ENCODE measurements around the gene SKOR1.

SKOR1 gene

DNA sequence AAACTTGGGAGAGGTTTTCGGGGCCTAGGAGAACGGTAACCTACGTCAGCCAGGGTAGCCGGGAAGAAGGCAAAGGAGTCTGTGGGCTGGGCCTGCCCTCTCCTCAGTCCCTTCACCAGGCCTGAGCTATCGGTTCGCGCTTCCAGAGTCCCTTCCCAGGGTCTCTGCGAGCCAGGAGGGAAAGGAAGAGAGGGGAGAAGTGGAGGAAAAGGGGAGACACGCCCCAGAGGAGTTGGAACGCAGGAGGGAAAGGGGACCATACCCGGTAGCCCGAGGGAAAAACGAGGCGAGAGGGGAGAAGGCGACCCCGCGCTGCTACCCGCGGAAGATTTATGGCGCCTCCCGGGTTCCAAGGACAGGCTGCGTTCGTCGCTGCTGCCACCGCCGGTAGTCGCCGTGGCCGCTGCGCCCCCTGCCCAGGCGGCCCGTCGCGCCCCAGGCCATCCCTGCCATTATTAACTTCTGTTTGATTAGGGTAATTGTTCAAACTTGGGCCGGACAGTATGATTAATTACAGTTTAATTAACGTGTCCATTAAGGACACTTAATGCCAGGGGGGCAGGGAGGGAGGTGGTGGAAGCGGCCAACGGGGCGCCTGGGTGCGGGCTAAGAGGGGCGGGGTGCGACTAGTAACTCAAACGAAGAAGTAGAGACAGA is 3.4 kb upstream of the SKOR1 start:
- Histone ChIP-seq H3K18ac (ENCODE audit: low read length) (no peak overlapping the region), H3K9ac (ENCODE audit: low read depth, low read length, poor library complexity) (no peak overlapping the region), H3K9me3 (replicated peaks in 1 of 2; ENCODE audit: control insufficient read depth in 2 of 2, insufficient read depth in 1 of 2, low read depth in 1 of 2, low read length in 2 of 2) (peaks cover 4 to 13% of the 10 kb centered on the region in 2 donors), H2AFZ (ENCODE audit: low read length) (peak overlapping the region; percentile 43), H4K91ac (ENCODE audit: low read depth, low read length, poor library complexity) (no peak overlapping the region), H3K23ac (ENCODE audit: low read depth, low read length, poor library complexity) (peak overlapping the region; percentile 20), H4K8ac (ENCODE audit: low read depth, low read length) (no peak overlapping the region), H2AK5ac (ENCODE audit: low read depth, low read length) (no peak overlapping the region), H3K36me3 (replicated peaks in 1 of 2; ENCODE audit: control insufficient read depth in 2 of 2, insufficient read depth in 2 of 2, low read length in 2 of 2) (no peaks in the 10 kb centered on the region), H3K27ac (replicated peaks; ENCODE audit: low read length) (no peak overlapping the region), H2BK15ac (ENCODE audit: low read length) (no peak overlapping the region), H3K4me2 (ENCODE audit: insufficient read depth, low read length, poor library complexity, severe bottlenecking) (no peak overlapping the region), H3K27me3 (ENCODE audit: control insufficient read depth in 3 of 3, insufficient read depth in 3 of 3, low read depth in 1 of 3, low read length in 3 of 3) (peaks cover 71 to 97% (median 95%) of the 10 kb centered on the region in 3 experiments), H2BK120ac (ENCODE audit: low read depth, low read length) (no peak overlapping the region), H3K4me1 (ENCODE audit: control insufficient read depth in 2 of 2, insufficient read depth in 1 of 2, low read depth in 1 of 2, low read length in 2 of 2) (peaks cover 5 to 20% of the 10 kb centered on the region in 2 donors), H3K4me3 (ENCODE audit: low read length in 2 of 2) (no peak overlapping the region), H2BK5ac (ENCODE audit: low read length) (peak overlapping the region; percentile 13), H2BK12ac (ENCODE audit: low read length) (no peak overlapping the region), H3K79me1 (ENCODE audit: low read depth, low read length) (peaks cover 4% of the 10 kb centered on the region), H3K4ac (ENCODE audit: low read length) (no peak overlapping the region), H3K14ac (ENCODE audit: low read length) (no peak overlapping the region)
- DNase-seq (ENCODE audit: low spot score) = no peak
- no CpG with 5 or more reads among the region's 43 CpGs for WGBS, 2 donors (ENCODE audit: extremely low coverage in 2 of 2, insufficient read length in 2 of 2, insufficient replicate concordance in 1 of 2)

DNA sequence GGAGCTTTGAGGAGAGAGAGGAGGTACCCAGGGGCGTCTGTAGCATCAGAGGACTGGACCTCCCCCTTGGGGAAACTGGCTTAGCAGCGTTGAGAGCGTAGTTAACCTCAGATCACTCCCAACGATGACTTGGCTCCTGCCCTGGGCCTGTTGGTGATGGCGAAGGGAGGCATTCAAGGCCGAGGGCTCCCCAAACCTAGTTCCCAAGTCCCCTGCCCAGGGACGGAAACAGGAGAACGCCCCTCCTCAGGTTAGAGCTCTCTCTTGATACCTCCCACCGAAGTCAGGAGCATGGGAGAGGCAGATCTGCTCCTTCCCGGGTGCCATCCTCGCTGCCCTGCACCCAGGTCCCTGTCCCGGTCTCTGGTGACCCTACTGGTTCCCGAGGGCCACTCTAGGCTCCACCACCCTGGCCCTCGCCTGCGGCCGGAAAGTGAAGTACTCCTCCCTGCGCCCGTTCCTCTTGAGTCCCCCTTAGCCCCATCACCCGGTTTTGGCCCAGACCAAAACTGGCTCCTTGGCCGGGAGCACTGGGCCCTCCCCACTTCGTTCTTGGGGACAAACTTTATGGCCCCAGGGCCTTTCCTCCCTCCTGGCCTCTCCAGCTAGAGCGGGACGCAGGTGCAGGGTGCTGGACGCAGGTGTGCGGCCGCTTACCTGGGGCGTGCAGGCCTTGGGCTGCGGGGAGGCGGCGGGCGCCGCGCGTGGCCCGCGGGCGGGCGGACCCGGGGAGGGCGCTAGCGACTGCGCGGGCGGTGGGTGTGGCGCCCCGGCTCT is 2.6 kb upstream of the SKOR1 start:
- H2BK15ac ChIP-seq (ENCODE audit: low read length) = peak overlapping the region; percentile 49
- H3K27ac ChIP-seq (replicated peaks; ENCODE audit: low read length) = no peak overlapping the region
- peaks cover 77 to 98% (median 98%) of the 10 kb centered on the region in 3 experiments for H3K27me3 ChIP-seq (ENCODE audit: control insufficient read depth in 3 of 3, insufficient read depth in 3 of 3, low read depth in 1 of 3, low read length in 3 of 3)
- no peaks in the 10 kb centered on the region for H3K36me3 ChIP-seq (replicated peaks in 1 of 2; ENCODE audit: control insufficient read depth in 2 of 2, insufficient read depth in 2 of 2, low read length in 2 of 2)
- no peak overlapping the region for H2AFZ ChIP-seq (ENCODE audit: low read length)
- peaks cover 0 to 11% of the 10 kb centered on the region in 2 donors for H3K9me3 ChIP-seq (replicated peaks in 1 of 2; ENCODE audit: control insufficient read depth in 2 of 2, insufficient read depth in 1 of 2, low read depth in 1 of 2, low read length in 2 of 2)
- H3K4me3 ChIP-seq (ENCODE audit: low read length in 2 of 2) = peak overlapping the region in 1 of 2 donors; percentile 20
- H3K4me1 ChIP-seq (ENCODE audit: control insufficient read depth in 2 of 2, insufficient read depth in 1 of 2, low read depth in 1 of 2, low read length in 2 of 2) = peaks cover 5 to 20% of the 10 kb centered on the region in 2 donors
- H2BK12ac ChIP-seq (ENCODE audit: low read length) = no peak overlapping the region
- no peak for DNase-seq (ENCODE audit: low spot score)
- H4K91ac ChIP-seq (ENCODE audit: low read depth, low read length, poor library complexity) = no peak overlapping the region
- peak overlapping the region; percentile 28 for H3K18ac ChIP-seq (ENCODE audit: low read length)
- no peak overlapping the region for H2BK120ac ChIP-seq (ENCODE audit: low read depth, low read length)
- peaks cover 4% of the 10 kb centered on the region for H3K79me1 ChIP-seq (ENCODE audit: low read depth, low read length)
- H3K9ac ChIP-seq (ENCODE audit: low read depth, low read length, poor library complexity) = no peak overlapping the region
- no peak overlapping the region for H3K4ac ChIP-seq (ENCODE audit: low read length)
- no peak overlapping the region for H4K8ac ChIP-seq (ENCODE audit: low read depth, low read length)
- WGBS, 2 donors (ENCODE audit: extremely low coverage in 2 of 2, insufficient read length in 2 of 2, insufficient replicate concordance in 1 of 2) = no CpG with 5 or more reads among the region's 46 CpGs
- H3K23ac ChIP-seq (ENCODE audit: low read depth, low read length, poor library complexity) = peak overlapping the region; percentile 55
- no peak overlapping the region for H3K14ac ChIP-seq (ENCODE audit: low read length)
- no peak overlapping the region for H2AK5ac ChIP-seq (ENCODE audit: low read depth, low read length)
- H3K4me2 ChIP-seq (ENCODE audit: insufficient read depth, low read length, poor library complexity, severe bottlenecking) = peak overlapping the region; percentile 25
- H2BK5ac ChIP-seq (ENCODE audit: low read length) = peak overlapping the region; percentile 13

GRCh38 chr15:67823314-67824196 is 1.8 kb upstream of the SKOR1 start:
- WGBS, 2 donors (ENCODE audit: extremely low coverage in 2 of 2, insufficient read length in 2 of 2, insufficient replicate concordance in 1 of 2) = no CpG with 5 or more reads among the region's 94 CpGs
- no peak overlapping the region for H3K9ac ChIP-seq (ENCODE audit: low read depth, low read length, poor library complexity)
- H2BK12ac ChIP-seq (ENCODE audit: low read length) = no peak overlapping the region
- peak overlapping the region in 1 of 2 donors; percentile 20 for H3K4me3 ChIP-seq (ENCODE audit: low read length in 2 of 2)
- no peaks in the 10 kb centered on the region for H3K36me3 ChIP-seq (replicated peaks in 1 of 2; ENCODE audit: control insufficient read depth in 2 of 2, insufficient read depth in 2 of 2, low read length in 2 of 2)
- DNase-seq (ENCODE audit: low spot score) = no peak
- no peak overlapping the region for H3K27ac ChIP-seq (replicated peaks; ENCODE audit: low read length)
- H2BK15ac ChIP-seq (ENCODE audit: low read length) = no peak overlapping the region
- H3K79me1 ChIP-seq (ENCODE audit: low read depth, low read length) = peaks cover 6% of the 10 kb centered on the region
- peak overlapping the region; percentile 49 for H3K4me2 ChIP-seq (ENCODE audit: insufficient read depth, low read length, poor library complexity, severe bottlenecking)
- H3K4me1 ChIP-seq (ENCODE audit: control insufficient read depth in 2 of 2, insufficient read depth in 1 of 2, low read depth in 1 of 2, low read length in 2 of 2) = peaks cover 5 to 20% of the 10 kb centered on the region in 2 donors
- peaks cover 86 to 98% (median 98%) of the 10 kb centered on the region in 3 experiments for H3K27me3 ChIP-seq (ENCODE audit: control insufficient read depth in 3 of 3, insufficient read depth in 3 of 3, low read depth in 1 of 3, low read length in 3 of 3)
- H4K91ac ChIP-seq (ENCODE audit: low read depth, low read length, poor library complexity) = no peak overlapping the region
- H2BK5ac ChIP-seq (ENCODE audit: low read length) = no peak overlapping the region
- no peak overlapping the region for H3K14ac ChIP-seq (ENCODE audit: low read length)
- H2AK5ac ChIP-seq (ENCODE audit: low read depth, low read length) = no peak overlapping the region
- no peak overlapping the region for H3K4ac ChIP-seq (ENCODE audit: low read length)
- H3K23ac ChIP-seq (ENCODE audit: low read depth, low read length, poor library complexity) = peak overlapping the region; percentile 43
- H2AFZ ChIP-seq (ENCODE audit: low read length) = peak overlapping the region; percentile 70
- H2BK120ac ChIP-seq (ENCODE audit: low read depth, low read length) = no peak overlapping the region
- H3K9me3 ChIP-seq (replicated peaks in 1 of 2; ENCODE audit: control insufficient read depth in 2 of 2, insufficient read depth in 1 of 2, low read depth in 1 of 2, low read length in 2 of 2) = peaks cover 0 to 11% of the 10 kb centered on the region in 2 donors
- H3K18ac ChIP-seq (ENCODE audit: low read length) = no peak overlapping the region
- no peak overlapping the region for H4K8ac ChIP-seq (ENCODE audit: low read depth, low read length)
